A673 (cell line): ENCODE data around the gene RAG2.

Source experiments
- EZH2 ChIP-seq: fragments of 200-600 bp; sonication (generic); IDR thresholded peaks from 2 replicates; pipeline ENCODE4 v1.6.1; 2017; ENCODE audit warnings: borderline replicate concordance, low read depth, mild to moderate bottlenecking, mixed read lengths, antibody characterized with exemption, low read length; ENCODE audit not compliant: poor library complexity, severe bottlenecking
- TF ChIP-seq, protein P1 (sequence below): fragments of 300-800, 200-600 bp; sonication (generic); conservative IDR thresholded peaks from 2 replicates; pipeline ENCODE4 v1.5.1; 2017; ENCODE audit warnings: low read depth, mild to moderate bottlenecking, antibody characterized with exemption, low read length, moderate library complexity, mixed read lengths

DNA sequence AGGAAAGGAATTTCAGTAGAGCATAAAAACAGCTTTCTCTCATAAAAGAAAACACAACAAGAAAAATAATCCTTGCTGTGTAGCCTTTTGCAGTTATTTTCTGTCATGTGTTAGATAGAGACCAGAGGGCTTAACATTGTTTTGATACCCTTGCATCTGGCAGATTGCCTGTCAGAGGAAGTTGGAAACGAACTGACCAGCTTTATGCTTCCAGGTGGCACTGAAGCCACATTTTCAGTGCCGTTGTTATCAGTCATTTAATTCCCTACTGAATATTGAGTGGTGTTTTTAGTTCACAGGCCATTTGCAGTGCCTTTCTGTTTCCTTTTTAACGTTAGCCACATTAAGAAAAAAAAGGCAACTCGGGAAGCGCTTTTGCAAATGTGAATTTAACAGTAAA is 21.5 kb upstream of the RAG2 start:
- TF ChIP-seq, protein P1, sequence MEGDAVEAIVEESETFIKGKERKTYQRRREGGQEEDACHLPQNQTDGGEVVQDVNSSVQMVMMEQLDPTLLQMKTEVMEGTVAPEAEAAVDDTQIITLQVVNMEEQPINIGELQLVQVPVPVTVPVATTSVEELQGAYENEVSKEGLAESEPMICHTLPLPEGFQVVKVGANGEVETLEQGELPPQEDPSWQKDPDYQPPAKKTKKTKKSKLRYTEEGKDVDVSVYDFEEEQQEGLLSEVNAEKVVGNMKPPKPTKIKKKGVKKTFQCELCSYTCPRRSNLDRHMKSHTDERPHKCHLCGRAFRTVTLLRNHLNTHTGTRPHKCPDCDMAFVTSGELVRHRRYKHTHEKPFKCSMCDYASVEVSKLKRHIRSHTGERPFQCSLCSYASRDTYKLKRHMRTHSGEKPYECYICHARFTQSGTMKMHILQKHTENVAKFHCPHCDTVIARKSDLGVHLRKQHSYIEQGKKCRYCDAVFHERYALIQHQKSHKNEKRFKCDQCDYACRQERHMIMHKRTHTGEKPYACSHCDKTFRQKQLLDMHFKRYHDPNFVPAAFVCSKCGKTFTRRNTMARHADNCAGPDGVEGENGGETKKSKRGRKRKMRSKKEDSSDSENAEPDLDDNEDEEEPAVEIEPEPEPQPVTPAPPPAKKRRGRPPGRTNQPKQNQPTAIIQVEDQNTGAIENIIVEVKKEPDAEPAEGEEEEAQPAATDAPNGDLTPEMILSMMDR, result no peak
- TF ChIP-seq EZH2, result no peak
